Osteocyte (in vitro differentiated cells): ENCODE measurements around the gene CYFIP1. TPM values are rescaled to one million over a fixed set of nuclear protein-coding genes. Genes with fewer than 3 reads are reported as not detected.

ENCODE experiments used
- DNase-seq: peaks from one replicate; pipeline ENCODE4 v3.0.0; 2021; ENCODE audit warnings: mixed read lengths; ENCODE audit not compliant: unreplicated experiment; ENCODE audit errors: extremely low spot score
- H3K27ac Mint-ChIP-seq: one replicate; pipeline ENCODE4 v1.8.0; 2021; ENCODE audit warnings: mild to moderate bottlenecking, mixed read lengths; ENCODE audit not compliant: unreplicated experiment
- H3K27me3 Mint-ChIP-seq: one replicate; pipeline ENCODE4 v1.8.0; 2021; ENCODE audit warnings: mixed read lengths; ENCODE audit not compliant: unreplicated experiment
- H3K36me3 Mint-ChIP-seq: one replicate; pipeline ENCODE4 v1.8.0; 2021; ENCODE audit warnings: mixed read lengths; ENCODE audit not compliant: unreplicated experiment
- H3K4me1 Mint-ChIP-seq: one replicate; pipeline ENCODE4 v1.8.0; 2021; ENCODE audit warnings: mixed read lengths; ENCODE audit not compliant: unreplicated experiment
- H3K4me3 Mint-ChIP-seq: one replicate; pipeline ENCODE4 v1.8.0; 2021; ENCODE audit warnings: mild to moderate bottlenecking, moderate library complexity, mixed read lengths; ENCODE audit not compliant: unreplicated experiment
- H3K9me3 Mint-ChIP-seq: one replicate; pipeline ENCODE4 v1.8.0; 2021; ENCODE audit warnings: mixed read lengths; ENCODE audit not compliant: unreplicated experiment
- CTCF ChIP-seq: fragments of 200-600 bp; sonication (generic); IDR thresholded peaks from 2 replicates; pipeline ENCODE4 v1.5.0; 2021; ENCODE audit warnings: antibody characterized with exemption, mild to moderate bottlenecking, moderate library complexity
- total RNA-seq: library from RNA; stranded (reverse); gene quantifications from 2 replicates; pipeline ENCODE4 v1.2.1, GENCODE V29; 2021

CYFIP1 gene
- total RNA-seq, 1 donor from 2014 or later: 118 TPM

DNA sequence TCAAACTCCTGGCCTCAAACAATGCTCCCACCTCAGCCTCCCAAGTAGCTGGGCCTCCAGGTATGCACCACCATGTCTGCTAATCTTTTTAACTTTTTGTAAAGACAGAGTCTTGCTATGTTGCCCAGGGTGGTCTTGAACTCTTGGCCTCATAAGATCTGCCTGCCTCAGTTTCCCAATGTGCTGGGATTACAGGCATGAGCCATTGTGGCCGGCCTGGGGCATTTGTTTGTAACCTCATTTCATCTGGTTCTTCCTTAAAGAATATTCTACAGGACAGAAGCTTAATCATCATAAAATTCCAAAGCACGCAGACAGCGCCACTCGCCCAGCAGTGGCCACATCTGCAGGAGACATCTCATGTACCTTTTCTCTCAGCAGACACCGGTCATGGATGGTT, 23.6 kb upstream of the CYFIP1 start:
- DNase-seq: peak; percentile 38
- H3K36me3 Mint-ChIP-seq: peaks cover 53% of the 10 kb centered on the region
- no peak overlapping the region for H3K4me3 Mint-ChIP-seq
- no peak for TF ChIP-seq CTCF
- H3K27me3 Mint-ChIP-seq: no peaks in the 10 kb centered on the region
- no peak overlapping the region for H3K27ac Mint-ChIP-seq
- no peaks in the 10 kb centered on the region for H3K9me3 Mint-ChIP-seq
- H3K4me1 Mint-ChIP-seq: no peaks in the 10 kb centered on the region

DNA sequence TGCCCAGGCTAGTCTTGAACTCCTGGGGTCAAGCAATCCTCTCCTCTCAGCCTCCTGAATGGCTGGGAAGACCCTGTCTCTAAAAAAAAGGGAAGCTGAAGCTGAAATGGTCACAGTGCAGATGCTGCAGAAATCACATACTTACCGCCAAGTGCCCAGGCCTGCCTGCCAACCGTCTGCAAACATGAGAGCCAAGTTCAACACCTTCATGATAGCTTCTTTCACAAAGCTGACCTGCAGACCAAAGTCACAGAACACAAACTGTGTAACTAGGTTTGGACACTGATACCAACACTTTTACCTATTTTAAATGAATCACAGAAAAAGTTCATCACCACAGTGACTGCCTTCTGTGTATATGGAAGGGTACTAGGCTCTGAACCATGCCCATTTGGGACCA, 22.8 kb upstream of the CYFIP1 start:
- H3K27me3 Mint-ChIP-seq: no peaks in the 10 kb centered on the region
- H3K4me3 Mint-ChIP-seq: no peak overlapping the region
- DNase-seq: peak; percentile 19
- H3K27ac Mint-ChIP-seq: no peak overlapping the region
- H3K9me3 Mint-ChIP-seq: no peaks in the 10 kb centered on the region
- H3K4me1 Mint-ChIP-seq: no peaks in the 10 kb centered on the region
- peaks cover 50% of the 10 kb centered on the region for H3K36me3 Mint-ChIP-seq
- TF ChIP-seq CTCF: no peak

GRCh38 chr15:22995795-22996194, 15.6 kb upstream of the CYFIP1 start:
- DNase-seq: no peak
- Mint-ChIP-seq H3K27ac (no peak overlapping the region), H3K9me3 (no peaks in the 10 kb centered on the region), H3K27me3 (no peaks in the 10 kb centered on the region), H3K4me3 (no peak overlapping the region), H3K36me3 (peaks cover 16% of the 10 kb centered on the region), H3K4me1 (peaks cover 2% of the 10 kb centered on the region)
- no peak for TF ChIP-seq CTCF

GRCh38 chr15:22992024-22992326, 11.8 kb upstream of the CYFIP1 start:
- H3K36me3 Mint-ChIP-seq: peaks cover 8% of the 10 kb centered on the region
- no peak for TF ChIP-seq CTCF
- H3K27ac Mint-ChIP-seq: no peak overlapping the region
- H3K4me1 Mint-ChIP-seq: peaks cover 2% of the 10 kb centered on the region
- H3K9me3 Mint-ChIP-seq: no peaks in the 10 kb centered on the region
- no peaks in the 10 kb centered on the region for H3K27me3 Mint-ChIP-seq
- DNase-seq: peak; percentile 27
- no peak overlapping the region for H3K4me3 Mint-ChIP-seq

- H3K27me3 Mint-ChIP-seq: no peaks in the 10 kb centered on the region
- no peak overlapping the region for H3K4me3 Mint-ChIP-seq
- no peak for DNase-seq
- H3K27ac Mint-ChIP-seq: no peak overlapping the region
- peaks cover 2% of the 10 kb centered on the region for H3K4me1 Mint-ChIP-seq
- TF ChIP-seq CTCF: no peak
- H3K9me3 Mint-ChIP-seq: no peaks in the 10 kb centered on the region
- H3K36me3 Mint-ChIP-seq: peaks cover 4% of the 10 kb centered on the region
Observed at GRCh38 chr15:22989576-22990477, 9.7 kb upstream of the CYFIP1 start.
